ENCODE results near the gene DNMT3L. TPM values are rescaled to one million over a fixed set of nuclear protein-coding genes. Genes with fewer than 3 reads are reported as not detected.

Gene DNMT3L
- total RNA-seq: not detected in 2 replicates

DNA sequence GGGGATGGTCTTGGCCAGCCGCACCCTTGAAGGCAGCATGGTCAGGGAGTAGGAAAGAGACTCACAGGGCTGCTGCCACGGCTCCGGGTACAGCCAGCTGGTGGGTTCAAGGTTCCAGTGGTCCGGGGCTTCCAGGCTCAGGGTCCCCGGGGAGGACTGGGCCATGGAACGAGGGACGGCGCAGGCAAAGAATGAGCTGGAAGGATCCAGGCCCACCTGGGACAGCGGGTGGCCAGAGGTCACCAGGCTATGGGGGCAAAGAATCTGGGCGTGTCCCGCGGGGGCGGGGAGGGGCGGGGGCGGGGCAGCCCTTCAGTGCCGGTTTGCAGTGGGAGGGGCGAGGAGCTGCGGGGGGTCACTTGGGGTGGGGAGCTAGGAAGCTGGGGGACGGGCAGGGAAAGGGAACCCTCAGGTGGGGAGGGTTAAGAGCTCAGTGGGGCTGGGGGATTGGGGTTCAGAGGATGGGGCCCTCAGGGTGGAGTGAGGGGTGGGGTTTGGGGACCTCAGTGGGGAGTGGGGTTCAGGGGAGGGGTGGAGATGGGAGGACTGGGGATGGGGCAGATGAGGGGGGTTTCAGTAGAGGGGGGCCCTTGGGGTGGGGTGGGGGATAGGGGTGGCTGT, at the start of gene DNMT3L:
Gene DNMT3L, minus strand, starts transcription at position 223 of the 621 bp plus-strand sequence. CDS start 638 bp downstream, outside the sequence.

DNA sequence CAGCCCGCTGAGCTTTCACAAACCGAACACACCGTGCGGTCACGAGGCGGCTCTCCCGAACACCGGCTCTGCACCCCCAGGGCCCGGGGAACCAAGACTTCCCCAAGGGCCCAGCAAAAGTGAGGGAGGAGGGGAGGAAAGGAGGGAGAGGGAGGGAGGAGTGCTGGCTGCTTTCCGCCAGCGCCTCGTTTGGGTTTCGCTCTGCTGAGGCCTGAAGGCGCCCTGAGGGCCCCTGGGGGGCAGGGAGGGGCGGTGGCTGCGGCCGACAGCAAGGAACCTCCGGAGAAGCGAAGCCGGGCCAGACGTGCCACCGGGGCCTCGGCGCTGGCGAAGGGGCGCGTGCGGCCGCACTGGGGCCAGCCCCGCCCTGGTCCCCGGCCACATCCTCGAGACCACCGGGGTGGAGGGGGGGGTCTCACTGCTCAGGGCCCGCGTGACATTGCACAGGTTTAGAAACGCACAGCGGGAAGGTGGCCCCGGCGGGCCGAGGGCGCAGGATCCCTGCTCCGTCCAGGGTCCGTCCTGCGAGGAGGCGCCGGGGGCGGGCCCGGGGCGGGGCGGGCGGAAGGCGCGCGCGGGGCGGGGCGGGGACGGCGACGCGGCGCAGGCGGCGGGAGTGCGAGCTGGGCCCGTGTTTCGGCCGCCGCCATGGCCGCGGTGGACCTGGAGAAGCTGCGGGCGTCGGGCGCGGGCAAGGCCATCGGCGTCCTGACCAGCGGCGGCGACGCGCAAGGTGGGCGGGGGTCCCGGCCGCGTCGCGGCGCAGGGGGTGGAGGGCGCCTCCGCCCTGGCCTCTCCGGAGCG, 38.0 kb upstream of the DNMT3L start, which contains the start of gene PFKL:
Gene PFKL, plus strand, starts transcription at position 596 of the 804 bp plus-strand sequence. Its CDS starts 53 bp downstream, at position 649.

DNA sequence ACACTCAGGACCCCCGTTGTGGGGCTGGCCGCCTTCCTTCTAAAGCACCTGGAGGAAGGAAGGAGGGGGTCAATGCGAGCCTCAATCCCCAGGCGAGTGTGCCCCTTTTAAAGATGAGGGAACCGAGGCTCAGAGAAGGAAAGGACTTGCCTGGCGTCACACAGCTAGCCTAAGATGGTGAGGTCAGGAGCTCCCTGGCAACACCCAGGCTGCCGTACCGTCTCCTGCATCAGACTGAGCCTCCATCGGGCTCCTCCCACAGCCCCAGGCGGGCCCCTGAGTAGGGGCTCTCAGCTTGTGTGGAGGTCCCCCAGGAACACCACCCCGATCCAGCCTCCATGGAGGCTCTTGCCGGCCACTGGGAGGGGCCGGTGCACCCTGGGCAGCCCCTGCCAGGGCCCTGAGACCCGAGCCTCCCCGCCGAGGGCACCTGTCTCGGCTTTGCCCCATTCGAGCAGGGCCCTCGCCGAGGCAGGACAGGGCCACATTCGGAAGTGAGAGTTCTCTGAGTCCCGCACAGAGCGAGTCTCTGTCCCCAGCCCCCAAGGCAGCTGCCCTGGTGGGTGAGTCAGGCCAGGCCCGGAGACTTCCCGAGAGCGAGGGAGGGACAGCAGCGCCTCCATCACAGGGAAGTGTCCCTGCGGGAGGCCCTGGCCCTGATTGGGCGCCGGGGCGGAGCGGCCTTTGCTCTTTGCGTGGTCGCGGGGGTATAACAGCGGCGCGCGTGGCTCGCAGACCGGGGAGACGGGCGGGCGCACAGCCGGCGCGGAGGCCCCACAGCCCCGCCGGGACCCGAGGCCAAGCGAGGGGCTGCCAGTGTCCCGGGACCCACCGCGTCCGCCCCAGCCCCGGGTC, 23.7 kb upstream of the DNMT3L start, which contains the start of gene AIRE:
Gene AIRE, plus strand, starts transcription at position 739 of the 855 bp plus-strand sequence. CDS start 131 bp downstream, outside the sequence.

DNA sequence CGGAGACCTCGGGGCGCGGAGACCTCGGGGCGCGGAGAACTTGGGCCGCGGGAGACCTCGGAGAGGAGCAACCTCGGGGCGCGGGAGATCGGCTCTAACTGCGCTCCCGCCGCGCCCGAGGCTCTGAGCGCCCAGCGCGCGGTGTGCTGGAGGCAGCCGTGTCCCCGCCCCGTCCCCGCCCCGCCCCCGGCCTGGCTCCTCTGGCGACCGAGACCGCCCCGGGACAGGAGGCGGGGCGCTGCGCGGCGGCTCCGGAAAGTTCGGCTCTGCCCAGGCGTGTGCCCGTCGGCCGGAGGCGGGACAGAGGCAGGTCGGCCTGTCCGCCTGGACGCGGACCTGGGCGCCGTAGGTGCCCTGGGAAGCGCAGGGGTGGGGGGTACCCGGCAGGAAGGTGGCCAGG, 20.9 kb downstream of the DNMT3L start, which contains the start of gene ICOSLG:
Gene ICOSLG, minus strand, starts transcription at position 102 of the 400 bp plus-strand sequence. CDS start 126 bp downstream, outside the sequence.

Other genes starting within 250 kb of the DNMT3L start
- gene TRAPPC10, start 249.6 kb downstream of the DNMT3L start, total RNA-seq: 17.5 and 24.3 TPM in 2 replicates
- gene PWP2, start 154.5 kb downstream of the DNMT3L start, total RNA-seq: 4.8 and 9.2 TPM in 2 replicates
- gene GATD3, start 128.2 kb downstream of the DNMT3L start, total RNA-seq: 11.5 and 15.2 TPM in 2 replicates
- gene ICOSLG, start 21.0 kb downstream of the DNMT3L start, total RNA-seq: 0.85 and 1.2 TPM in 2 replicates
- gene AIRE, start 24.0 kb upstream of the DNMT3L start, total RNA-seq: not detected in 2 replicates
- gene PFKL, start 38.2 kb upstream of the DNMT3L start, total RNA-seq: 113 and 239 TPM in 2 replicates
- gene CFAP410, start 77.5 kb upstream of the DNMT3L start, total RNA-seq: 5.1 and 7.9 TPM in 2 replicates
- gene TRPM2, start 91.7 kb upstream of the DNMT3L start, total RNA-seq: under 0.01 and 0.24 TPM in 2 replicates
- 0.43 and 0.72 TPM in 2 replicates for gene LRRC3, start 193.6 kb upstream of the DNMT3L start, total RNA-seq

Measured in tracheal epithelial cell (primary cell).